ENCODE data around the gene PPARA.
"Not testable (repeated sequence)": the region's sequence is repeated elsewhere in the genome, so short reads cannot be mapped to it uniquely, and the experiment has no call there.

The PPARA gene

DNA sequence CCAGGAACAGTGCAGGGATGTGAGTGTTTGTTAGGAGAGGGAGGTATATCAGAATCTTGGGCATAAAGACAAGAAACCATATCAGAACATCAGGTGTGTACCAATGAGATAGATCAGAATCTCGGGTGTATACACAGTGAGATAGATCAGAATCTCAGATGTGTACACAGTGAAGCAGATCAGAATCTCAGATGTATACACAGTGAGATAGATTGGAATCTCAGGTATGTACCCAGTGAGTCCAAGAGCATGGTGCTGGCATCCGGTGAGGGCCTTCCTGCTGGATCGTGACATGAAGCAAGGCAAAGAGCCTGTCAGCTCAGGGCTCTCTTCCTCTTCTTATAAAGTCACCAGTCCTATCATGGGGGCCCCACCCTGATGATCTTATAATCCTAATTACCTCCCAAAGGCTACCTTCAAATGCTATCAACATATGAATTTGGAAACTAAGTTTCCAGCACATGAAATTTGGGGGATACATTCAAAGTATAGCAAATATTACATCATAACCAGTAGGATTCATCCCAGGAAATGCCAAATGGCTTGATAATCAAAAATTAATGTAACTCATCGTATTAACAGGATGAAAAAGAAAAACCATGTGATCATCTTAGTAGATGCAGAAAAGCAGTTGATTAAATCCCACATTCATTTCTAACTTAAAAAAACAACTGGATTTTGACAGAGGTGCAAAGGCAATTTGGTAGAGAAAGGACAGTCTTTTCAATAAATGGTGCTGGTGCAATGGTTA lies 28.6 kb downstream of the PPARA start:
- DNase-seq, result no peak

DNA sequence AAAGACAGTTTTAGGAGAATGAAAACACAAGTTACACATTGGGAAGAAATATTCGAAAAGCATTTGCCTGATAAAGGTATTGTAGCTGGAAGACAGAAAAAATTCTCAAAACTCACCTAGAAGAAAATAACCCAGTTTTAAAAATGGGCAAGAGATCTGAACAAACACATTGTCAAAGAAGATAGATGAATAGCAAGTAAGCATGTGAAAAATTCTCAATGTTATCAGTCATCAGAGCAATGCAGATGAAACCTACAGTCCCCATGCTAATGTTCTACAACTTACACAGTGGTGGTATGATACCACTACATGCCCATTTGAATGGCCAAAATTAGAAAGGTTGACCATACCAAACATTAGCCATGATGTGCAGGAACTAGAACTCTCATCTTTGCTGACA lies 29.4 kb downstream of the PPARA start:
- no peak for DNase-seq

GRCh38 chr22:46180370-46181137 lies 30.2 kb downstream of the PPARA start:
- DNase-seq, result peak; percentile 55

GRCh38 chr22:46183733-46184132 lies 33.4 kb downstream of the PPARA start:
- DNase-seq, result no peak

GRCh38 chr22:46185283-46185682 lies 35.0 kb downstream of the PPARA start:
- no peak for DNase-seq

GRCh38 chr22:46187862-46188261 lies 37.5 kb downstream of the PPARA start:
- DNase-seq, result no peak

DNA sequence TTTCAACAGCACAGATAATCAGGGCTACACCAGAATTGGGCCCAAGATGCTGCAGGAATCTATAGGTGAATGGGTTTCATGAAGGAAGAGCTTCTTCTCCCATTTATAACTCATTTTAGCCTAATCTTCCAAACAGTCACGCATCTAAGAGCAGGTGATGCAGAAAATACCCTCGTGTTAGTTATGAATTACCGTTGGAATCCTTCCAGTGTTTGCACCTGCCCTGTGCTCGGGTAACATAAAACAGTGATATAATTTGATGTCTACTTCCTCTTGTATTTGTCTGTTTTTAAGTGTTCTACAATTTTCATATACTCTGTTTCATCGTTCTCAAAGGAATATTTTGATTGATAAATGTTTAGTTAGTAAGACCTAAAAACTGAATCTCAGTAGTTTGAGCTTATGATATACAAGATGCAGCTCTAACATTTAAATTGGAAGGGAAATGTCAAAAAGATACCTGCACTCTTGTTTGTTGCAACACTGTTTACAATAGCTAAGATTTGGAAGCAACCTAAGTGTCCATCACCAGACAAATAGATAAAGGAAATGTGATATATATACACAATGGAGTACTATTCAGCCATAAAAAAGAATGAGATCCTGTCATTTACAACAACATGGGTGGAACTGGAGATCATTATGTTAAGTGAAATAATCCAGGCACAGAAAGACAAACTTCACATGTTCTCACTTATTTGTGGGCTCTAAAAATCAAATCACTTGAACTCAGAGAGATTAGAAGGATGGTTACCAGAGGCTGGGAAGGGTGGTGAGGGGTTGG lies 42.1 kb downstream of the PPARA start:
- DNase-seq, result no peak

- DNase-seq, result peak; percentile 95
Observed at GRCh38 chr22:46193898-46194310, 43.6 kb downstream of the PPARA start.

DNA sequence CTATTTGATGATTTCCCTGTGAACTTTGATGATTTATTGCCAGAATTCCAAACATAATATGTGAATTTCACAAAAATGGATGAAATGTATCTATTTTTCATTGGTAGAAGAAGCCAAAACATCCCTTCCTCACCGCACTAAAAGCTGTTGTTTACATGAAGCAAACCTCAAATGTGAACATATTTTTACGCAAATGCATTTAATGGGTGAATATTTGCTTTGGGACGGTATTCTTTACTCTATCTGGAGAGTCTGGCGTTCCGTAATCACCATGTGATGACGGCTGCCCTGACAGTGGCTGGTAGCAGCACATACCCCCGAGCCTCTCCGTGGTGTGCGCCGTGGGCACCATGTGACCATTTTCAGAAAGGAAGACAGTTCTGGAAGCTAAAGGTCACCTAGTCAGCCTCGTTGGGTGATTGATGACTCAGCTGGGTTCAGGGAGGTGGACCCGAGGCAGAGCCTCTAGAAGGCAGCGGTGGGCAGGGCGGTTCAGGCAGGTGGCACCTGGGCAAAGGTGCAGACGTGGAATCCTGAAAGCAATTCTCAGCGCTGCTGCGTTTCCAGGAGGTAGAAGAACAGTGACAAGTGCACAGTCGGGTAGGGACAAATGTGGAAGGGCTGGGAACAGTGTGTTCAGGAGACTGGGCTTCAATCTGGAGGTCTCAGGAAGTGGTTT lies 45.3 kb downstream of the PPARA start:
- DNase-seq, result no peak

GRCh38 chr22:46196278-46196677 lies 46.0 kb downstream of the PPARA start:
- no peak for DNase-seq

DNA sequence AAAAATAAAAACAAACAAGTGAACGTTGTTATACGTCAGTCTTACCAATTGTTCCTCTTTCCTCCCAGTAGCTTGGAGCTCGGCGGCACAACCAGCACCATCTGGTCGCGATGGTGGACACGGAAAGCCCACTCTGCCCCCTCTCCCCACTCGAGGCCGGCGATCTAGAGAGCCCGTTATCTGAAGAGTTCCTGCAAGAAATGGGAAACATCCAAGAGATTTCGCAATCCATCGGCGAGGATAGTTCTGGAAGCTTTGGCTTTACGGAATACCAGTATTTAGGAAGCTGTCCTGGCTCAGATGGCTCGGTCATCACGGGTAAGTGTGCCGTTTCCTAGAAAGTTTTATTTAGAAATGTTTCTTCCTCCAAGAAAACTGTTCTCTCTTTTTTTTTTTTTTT lies 47.9 kb downstream of the PPARA start:
- no peak for DNase-seq

- not testable (repeated sequence) for DNase-seq
Observed at GRCh38 chr22:46198806-46199205, 48.5 kb downstream of the PPARA start.

DNA sequence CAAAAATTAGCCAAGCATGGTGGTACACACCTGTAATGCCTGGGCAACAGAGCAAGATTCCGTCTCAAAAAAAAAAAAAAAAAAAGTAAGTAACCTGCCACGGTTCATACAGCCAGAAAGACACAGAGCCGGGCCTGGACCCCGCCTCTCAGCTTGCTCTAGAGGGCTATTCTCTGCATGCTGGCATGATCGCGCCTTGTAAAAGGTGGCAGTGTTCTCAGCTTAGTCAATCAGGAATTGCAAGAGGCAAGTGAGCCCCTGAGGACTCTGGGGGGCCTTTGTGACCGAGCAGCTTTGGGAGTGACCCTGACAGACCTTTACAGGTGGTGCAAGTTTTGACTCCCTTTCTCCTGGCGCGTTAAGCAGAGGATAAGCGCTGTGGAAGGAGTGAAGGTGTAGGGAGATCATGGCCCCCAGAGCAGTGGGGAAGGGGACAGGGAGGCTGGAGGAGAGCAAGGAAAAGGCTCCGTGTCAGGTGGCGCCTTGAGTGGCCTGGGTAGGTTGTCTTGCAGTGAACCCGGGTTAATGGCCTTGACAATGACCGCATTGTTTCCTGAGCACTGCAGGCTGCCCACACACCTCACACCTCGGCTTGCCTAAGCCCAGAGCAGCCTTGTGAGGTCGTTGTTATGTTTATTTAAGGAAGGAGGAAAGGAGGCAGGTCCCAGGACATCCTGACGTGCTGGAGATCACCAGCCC lies 50.9 kb downstream of the PPARA start:
- DNase-seq, result no peak

DNA sequence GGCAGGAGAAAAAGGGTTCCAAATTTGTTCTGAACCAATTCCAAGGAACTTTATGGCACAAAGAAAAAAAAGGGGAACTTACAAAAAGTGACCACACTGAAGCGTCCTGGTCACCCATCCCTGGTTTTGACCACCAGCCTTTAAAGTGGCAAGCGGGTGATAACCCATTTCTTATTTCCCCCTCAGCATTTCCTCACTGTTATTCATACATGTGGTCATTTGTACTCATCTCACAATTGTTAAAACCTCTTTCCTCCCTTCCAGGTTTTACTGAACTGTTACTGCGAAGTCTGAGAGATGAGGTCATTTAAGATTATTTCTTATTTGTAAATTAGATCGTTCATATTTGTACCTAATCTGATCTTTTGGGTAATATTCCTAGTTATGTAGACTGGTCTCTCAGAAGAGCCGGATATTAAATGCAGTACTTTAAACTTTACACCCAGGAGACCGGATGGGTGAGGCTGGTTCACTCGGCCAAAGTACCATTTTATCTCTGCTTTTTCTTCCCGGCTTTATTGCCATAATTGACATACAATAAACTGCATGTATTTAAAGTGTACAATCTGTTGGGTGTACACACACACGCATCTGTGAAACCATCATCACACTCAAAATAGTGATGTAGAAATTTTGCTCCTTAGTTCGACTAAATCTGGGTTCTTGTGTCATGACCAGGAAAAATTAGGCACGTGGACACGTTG lies 52.7 kb downstream of the PPARA start:
- no peak for DNase-seq

GRCh38 chr22:46203601-46203980 lies 53.3 kb downstream of the PPARA start:
- DNase-seq, result no peak

DNA sequence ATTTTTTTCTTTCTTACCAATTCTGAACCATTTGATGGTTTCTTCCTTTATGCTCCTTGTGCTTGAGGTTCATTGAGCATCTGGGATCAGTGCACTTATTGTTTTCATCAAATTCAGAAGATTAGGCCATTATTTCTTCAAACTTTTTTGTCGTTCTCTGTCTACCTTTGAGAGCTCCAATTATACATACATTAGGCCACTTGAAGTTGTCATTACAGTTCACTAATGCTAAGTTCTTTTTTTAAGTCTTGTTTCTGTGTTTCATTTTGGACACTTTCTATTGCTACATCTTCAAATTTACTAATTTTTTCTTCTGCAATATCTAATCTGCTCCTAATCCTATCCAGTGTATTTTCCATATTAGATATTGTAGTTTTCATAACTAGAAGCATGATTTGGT lies 58.9 kb downstream of the PPARA start:
- no peak for DNase-seq

DNA sequence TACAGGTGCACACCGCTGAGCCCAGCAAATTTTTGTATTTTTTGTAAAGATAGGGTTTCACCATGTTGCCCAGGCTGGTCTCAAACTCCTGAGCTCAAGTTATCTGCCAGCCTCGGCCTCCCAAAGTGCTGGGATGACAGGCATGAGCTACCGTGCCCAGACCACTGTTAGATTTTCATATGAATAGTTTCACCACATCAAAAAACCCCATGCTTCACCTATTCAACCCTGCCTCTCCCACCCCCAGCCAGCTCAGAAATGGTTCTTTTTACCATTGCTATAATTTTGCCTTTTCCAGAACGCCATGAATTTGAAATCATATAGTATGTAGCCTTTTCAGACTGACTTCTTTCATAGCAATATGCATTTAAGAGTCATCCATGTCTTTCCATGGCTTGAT lies 61.9 kb downstream of the PPARA start:
- DNase-seq, result no peak

GRCh38 chr22:46213052-46213451 lies 62.7 kb downstream of the PPARA start:
- DNase-seq, result no peak

GRCh38 chr22:46214149-46214548 lies 63.8 kb downstream of the PPARA start:
- no peak for DNase-seq

GRCh38 chr22:46214616-46215015 lies 64.3 kb downstream of the PPARA start:
- no peak for DNase-seq

- DNase-seq, result no peak
Observed at GRCh38 chr22:46219636-46220035, 69.3 kb downstream of the PPARA start.

DNA sequence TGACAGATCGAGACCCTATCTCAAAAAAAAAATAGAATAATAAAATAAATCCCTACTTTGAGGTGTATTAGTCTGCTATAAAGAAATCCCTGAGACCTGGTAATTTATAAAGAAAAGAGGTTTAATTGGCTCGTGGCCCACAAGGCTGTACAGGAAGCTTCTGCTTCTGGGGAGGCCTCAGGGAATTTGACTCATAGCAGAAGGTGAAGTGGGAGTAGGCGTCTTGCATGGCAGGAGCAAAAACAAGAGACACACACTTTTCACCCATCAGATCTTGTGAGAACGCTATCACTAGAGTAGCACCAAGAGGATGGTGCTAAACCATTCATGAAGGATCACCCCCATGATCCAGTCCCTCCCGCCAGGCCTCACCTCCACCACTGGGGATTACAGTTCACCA lies 70.6 kb downstream of the PPARA start:
- no peak for DNase-seq
